ENCODE results near the gene ACTG2.

ACTG2 gene

GRCh38 chr2:73964223-73964622 lies 71.4 kb downstream of the ACTG2 start:
- no peak for DNase-seq (ENCODE audit: low spot score)
- no peak for TF ChIP-seq CTCF (IDR thresholded peaks at IDR 0.05; ENCODE audit: extremely low read depth, missing control alignments)

GRCh38 chr2:73965053-73965452 lies 72.2 kb downstream of the ACTG2 start:
- no peak for TF ChIP-seq CTCF (IDR thresholded peaks at IDR 0.05; ENCODE audit: extremely low read depth, missing control alignments)
- no peak for DNase-seq (ENCODE audit: low spot score)

GRCh38 chr2:73968357-73968937 lies 75.6 kb downstream of the ACTG2 start:
- no peak for DNase-seq (ENCODE audit: low spot score)
- no peak for TF ChIP-seq CTCF (IDR thresholded peaks at IDR 0.05; ENCODE audit: extremely low read depth, missing control alignments)

- no peak for TF ChIP-seq CTCF (IDR thresholded peaks at IDR 0.05; ENCODE audit: extremely low read depth, missing control alignments)
These were observed 76.5 kb downstream of the ACTG2 start for GRCh38 chr2:73969356-73969755.

More at GRCh38 chr2:73969356-73969755, 76.5 kb downstream of the ACTG2 start:
- no peak for DNase-seq (ENCODE audit: low spot score)

Measured in GM20000 (cell line).